ENCODE data around the gene S100A16.
"Not testable (repeated sequence)": the region's sequence is repeated elsewhere in the genome, so short reads cannot be mapped to it uniquely, and the experiment has no call there.

S100A16 gene

GRCh38 chr1:153612755-153613331 lies at the start of gene S100A16:
Gene S100A16 (minus strand): TSS chr1:153613137. CDS start chr1:153608151, 4,986 bp downstream.
- DNase-seq: no peak

GRCh38 chr1:153662269-153662668 lies 49.3 kb upstream of the S100A16 start:
- DNase-seq: no peak

- DNase-seq: no peak
Measured at GRCh38 chr1:153661111-153661708, 48.3 kb upstream of the S100A16 start.

GRCh38 chr1:153659656-153660055 lies 46.7 kb upstream of the S100A16 start:
- DNase-seq: no peak

GRCh38 chr1:153659175-153659534 lies 46.2 kb upstream of the S100A16 start:
- DNase-seq: no peak

- DNase-seq: peak; percentile 84 to 85
Measured at GRCh38 chr1:153658400-153659174, 45.6 kb upstream of the S100A16 start, which contains the start of gene SNAPIN. Gene SNAPIN (plus strand): TSS chr1:153658703. CDS start chr1:153658744, 41 bp downstream.

- DNase-seq: no peak
Measured at GRCh38 chr1:153655333-153655732, 42.4 kb upstream of the S100A16 start.

GRCh38 chr1:153652805-153653500 lies 40.0 kb upstream of the S100A16 start:
- no peak for DNase-seq

- no peak for DNase-seq
Measured at GRCh38 chr1:153651771-153652170, 38.8 kb upstream of the S100A16 start.

GRCh38 chr1:153649863-153650235 lies 36.9 kb upstream of the S100A16 start:
- no peak for DNase-seq

- DNase-seq: no peak
Measured at GRCh38 chr1:153649137-153649862, 36.4 kb upstream of the S100A16 start.

- DNase-seq: no peak
Measured at GRCh38 chr1:153648000-153648643, 35.2 kb upstream of the S100A16 start.

GRCh38 chr1:153647346-153647714 lies 34.4 kb upstream of the S100A16 start:
- no peak for DNase-seq

GRCh38 chr1:153646672-153647345 lies 33.9 kb upstream of the S100A16 start:
- DNase-seq: no peak

- no peak for DNase-seq
Measured at GRCh38 chr1:153643816-153644215, 30.9 kb upstream of the S100A16 start.

GRCh38 chr1:153643100-153643499 lies 30.2 kb upstream of the S100A16 start:
- no peak for DNase-seq

GRCh38 chr1:153642161-153642560 lies 29.2 kb upstream of the S100A16 start:
- DNase-seq: no peak

- no peak for DNase-seq
Measured at GRCh38 chr1:153640861-153641260, 27.9 kb upstream of the S100A16 start.

GRCh38 chr1:153640213-153640612 lies 27.3 kb upstream of the S100A16 start:
- DNase-seq: not testable (repeated sequence)

- DNase-seq: no peak
Measured at GRCh38 chr1:153639280-153639679, 26.3 kb upstream of the S100A16 start.

GRCh38 chr1:153638261-153638660 lies 25.3 kb upstream of the S100A16 start:
- no peak for DNase-seq

- no peak for DNase-seq
Measured at GRCh38 chr1:153636312-153636711, 23.4 kb upstream of the S100A16 start.

Measured in NCI-H1930 (cell line).